Mucosa of rectum (tissue), 2 donors: ENCODE data around the gene ATAT1.

Source experiments
- H3K27ac ChIP-seq, 2 donors: one replicate each; pipeline ENCODE4 v1.7.0; 2013; ENCODE audit warnings: inconsistent platforms in 2 of 2, low read depth in 2 of 2, low read length in 2 of 2
- H3K27me3 ChIP-seq, 2 donors: one replicate each; pipeline ENCODE4 v1.7.0; 2013; ENCODE audit warnings: low read length in 2 of 2; ENCODE audit not compliant: control insufficient read depth in 2 of 2, insufficient read depth in 2 of 2
- H3K36me3 ChIP-seq, 2 donors: one replicate each; pipeline ENCODE4 v1.7.0; 2013; ENCODE audit warnings: low read length in 2 of 2; ENCODE audit not compliant: control insufficient read depth in 2 of 2, insufficient read depth in 2 of 2
- H3K4me1 ChIP-seq, 2 donors: one replicate each; pipeline ENCODE4 v1.7.0; 2013; ENCODE audit warnings: low read length in 2 of 2, mild to moderate bottlenecking in 1 of 2; ENCODE audit not compliant: control insufficient read depth in 2 of 2, insufficient read depth in 2 of 2
- H3K4me3 ChIP-seq, 2 donors: one replicate each; pipeline ENCODE4 v1.7.0; 2013; ENCODE audit warnings: low read length in 2 of 2
- H3K9ac ChIP-seq, 2 donors: one replicate each; pipeline ENCODE4 v1.7.0; 2013; ENCODE audit warnings: low read length in 2 of 2, low read depth in 1 of 2, mild to moderate bottlenecking in 1 of 2
- H3K9me3 ChIP-seq, 2 donors: one replicate each; pipeline ENCODE4 v1.7.0; 2013; ENCODE audit warnings: low read length in 2 of 2; ENCODE audit not compliant: control insufficient read depth in 2 of 2
- donor health status: healthy.
- donor health status: Normal muscosa, but diverticular disease.

ATAT1 gene

DNA sequence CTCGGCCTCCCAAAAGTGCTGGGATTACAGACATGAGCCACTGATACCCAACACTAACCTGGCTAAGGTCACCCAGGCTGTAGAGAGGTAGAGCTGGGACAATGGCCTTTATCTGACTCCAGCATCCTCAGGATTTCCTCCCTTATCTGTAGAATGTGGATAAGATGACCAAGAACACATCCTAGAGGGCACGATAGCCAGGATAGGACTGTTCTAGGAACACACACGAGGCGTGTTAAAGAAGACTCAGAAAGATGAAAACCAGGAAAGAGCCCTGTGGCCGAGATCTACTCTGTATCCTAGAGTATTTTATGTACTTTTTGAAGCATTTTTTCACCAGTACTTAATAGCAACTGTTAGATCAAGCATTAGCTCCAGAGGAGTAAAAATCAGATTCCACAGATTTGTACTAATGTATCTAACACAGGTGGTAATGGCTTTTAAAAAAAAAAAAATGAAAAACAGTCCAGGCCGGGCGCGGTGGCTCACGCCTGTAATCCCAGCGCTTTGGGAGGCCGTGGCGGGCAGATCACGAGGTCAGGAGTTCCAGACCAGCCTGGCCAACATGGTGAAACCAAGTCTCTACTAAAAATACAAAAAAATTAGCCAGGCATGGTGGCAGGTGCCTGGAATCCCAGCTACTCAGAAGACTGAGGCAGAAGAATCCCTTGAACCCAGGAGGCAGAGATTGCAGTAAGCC, 26.9 kb upstream of the ATAT1 start:
- Histone ChIP-seq H3K9ac (no peak overlapping the region), H3K27me3 (no peaks in the 10 kb centered on the region), H3K4me3 (no peak overlapping the region), H3K27ac (no peak overlapping the region), H3K4me1 (no peaks in the 10 kb centered on the region), H3K9me3 (no peaks in the 10 kb centered on the region), H3K36me3 (peaks cover 43 to 45% of the 10 kb centered on the region in 2 donors)

DNA sequence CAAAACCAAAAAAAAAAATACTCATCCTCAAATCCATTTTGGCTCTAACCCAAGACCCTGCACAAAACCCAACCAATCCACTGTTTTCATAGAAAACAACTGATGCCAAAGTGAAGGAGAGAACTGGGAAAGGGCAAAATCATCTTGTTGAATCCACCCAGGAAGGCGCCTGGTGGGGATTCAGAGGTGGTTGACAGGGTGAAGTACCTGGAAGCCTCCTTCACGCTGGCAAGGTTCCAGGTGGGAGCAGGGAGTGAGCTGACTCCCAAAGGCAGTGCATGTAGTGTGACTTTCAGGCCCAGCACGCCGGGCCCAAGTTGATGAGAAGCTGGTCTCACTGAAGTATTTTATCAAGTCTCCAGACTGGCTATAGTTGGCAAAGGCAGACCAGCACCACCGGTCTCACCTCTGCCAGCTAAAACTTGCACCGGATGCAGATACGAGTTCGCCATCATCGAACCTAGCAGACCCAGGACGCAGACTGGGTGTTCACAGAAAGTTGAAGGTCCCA, 26.2 kb upstream of the ATAT1 start:
- Histone ChIP-seq H3K36me3 (peaks cover 50 to 51% of the 10 kb centered on the region in 2 donors), H3K27me3 (no peaks in the 10 kb centered on the region), H3K9ac (no peak overlapping the region), H3K4me1 (no peaks in the 10 kb centered on the region), H3K9me3 (no peaks in the 10 kb centered on the region), H3K27ac (no peak overlapping the region), H3K4me3 (no peak overlapping the region)

DNA sequence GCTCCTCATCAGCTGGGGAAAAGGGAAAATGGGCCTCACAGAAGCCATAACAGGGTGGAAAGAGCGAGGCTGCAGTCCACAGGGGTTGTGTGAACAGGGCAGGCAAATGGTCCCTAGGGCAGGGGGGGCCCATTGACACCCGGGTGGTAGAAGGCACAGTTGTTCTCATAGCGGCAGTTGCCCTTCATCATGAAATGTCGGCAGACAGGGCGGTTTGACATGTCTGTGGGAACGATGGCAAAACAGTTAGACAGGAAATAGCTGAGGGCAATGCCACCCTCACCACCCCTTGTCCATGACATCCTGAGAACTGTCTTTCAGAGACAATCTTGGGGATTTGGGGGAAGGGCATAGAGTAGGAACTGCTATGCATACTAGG, 25.2 kb upstream of the ATAT1 start:
- Histone ChIP-seq H3K4me3 (no peak overlapping the region), H3K27me3 (no peaks in the 10 kb centered on the region), H3K27ac (no peak overlapping the region), H3K9ac (no peak overlapping the region), H3K36me3 (peaks cover 58 to 59% of the 10 kb centered on the region in 2 donors), H3K9me3 (no peaks in the 10 kb centered on the region), H3K4me1 (no peaks in the 10 kb centered on the region)

DNA sequence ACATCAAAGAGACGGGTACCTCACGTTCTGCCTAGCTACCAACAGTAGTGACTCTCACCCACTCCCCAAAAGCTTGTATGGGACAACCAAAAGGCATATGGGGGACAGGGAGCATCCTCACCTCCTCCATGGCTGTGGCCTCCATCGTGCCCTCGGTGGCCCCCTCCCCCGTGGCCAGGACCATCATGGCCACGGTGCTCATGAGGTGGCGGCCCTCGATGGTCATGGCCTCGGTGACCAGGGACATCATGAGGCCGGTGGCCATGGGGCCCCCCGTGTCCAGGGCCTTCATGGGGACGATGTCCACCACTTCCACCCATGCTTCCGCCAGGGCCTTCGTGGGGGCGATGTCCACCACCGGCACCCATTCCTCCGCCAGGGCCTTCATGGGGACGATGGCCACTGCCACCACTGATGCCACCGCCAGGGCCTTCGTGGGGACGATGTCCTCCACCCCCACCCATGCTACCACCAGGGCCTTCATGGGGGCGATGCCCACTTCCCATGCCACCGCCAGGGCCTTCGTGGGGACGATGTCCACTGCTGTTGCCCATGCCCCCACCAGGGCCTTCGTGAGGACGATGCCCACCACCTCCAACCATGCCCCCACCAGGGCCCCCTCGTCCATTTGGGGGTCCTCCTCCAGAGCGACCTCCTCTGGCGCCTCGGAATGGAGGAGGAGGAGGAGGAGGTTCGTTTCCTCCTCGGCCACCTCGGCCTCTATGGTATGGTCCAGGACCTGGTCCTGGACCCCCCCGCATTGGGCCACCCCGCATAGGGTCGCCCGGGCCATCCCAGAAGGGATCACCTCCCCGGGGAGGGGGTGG, 24.6 kb upstream of the ATAT1 start:
- H3K36me3 ChIP-seq: peaks cover 64 to 65% of the 10 kb centered on the region in 2 donors
- H3K4me1 ChIP-seq: no peaks in the 10 kb centered on the region
- no peaks in the 10 kb centered on the region for H3K27me3 ChIP-seq
- no peak overlapping the region for H3K27ac ChIP-seq
- H3K9me3 ChIP-seq: no peaks in the 10 kb centered on the region
- H3K4me3 ChIP-seq: no peak overlapping the region
- H3K9ac ChIP-seq: no peak overlapping the region

DNA sequence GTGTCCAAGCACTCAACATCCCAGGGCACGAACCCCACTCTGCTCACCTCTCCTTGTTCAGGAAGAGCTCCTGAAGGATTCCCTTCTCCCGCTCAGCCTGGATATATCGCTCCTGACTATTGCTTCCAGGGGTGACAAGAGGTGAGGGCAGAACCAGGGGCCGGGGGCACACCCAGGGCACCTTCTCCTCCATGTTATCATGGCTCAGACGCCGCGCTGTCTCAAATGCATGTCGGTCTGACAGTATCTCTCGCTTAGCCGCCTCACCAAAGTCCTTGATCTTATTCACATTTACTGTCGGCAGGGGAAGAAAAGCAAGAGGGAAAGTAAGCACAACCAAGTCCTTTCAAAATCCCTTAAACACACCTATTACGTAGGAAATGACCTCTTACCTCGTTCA, 22.7 kb upstream of the ATAT1 start:
- peaks cover 81 to 82% of the 10 kb centered on the region in 2 donors for H3K36me3 ChIP-seq
- no peaks in the 10 kb centered on the region for H3K27me3 ChIP-seq
- H3K9ac ChIP-seq: no peak overlapping the region
- no peaks in the 10 kb centered on the region for H3K4me1 ChIP-seq
- H3K27ac ChIP-seq: no peak overlapping the region
- H3K4me3 ChIP-seq: no peak overlapping the region
- H3K9me3 ChIP-seq: no peaks in the 10 kb centered on the region

DNA sequence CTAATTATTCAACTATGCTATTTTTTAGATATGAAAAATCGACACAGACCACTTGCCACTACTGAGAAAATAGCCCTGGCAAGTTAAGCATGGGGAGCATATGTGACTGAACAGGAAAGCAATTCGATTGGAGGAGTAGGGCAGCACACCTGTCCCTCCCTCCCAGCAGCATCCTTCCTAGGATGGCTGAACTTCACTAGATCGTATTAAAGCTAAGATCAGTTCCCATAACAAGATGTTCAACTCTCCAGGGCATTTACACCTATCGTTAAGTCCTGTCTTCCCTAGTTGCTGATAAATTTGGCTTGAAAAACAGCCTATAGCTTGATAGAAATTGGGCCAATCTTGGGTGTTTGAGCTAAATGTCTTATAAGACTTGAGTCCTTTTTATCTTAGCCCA, 16.6 kb upstream of the ATAT1 start:
- Histone ChIP-seq H3K36me3 (peaks cover 41 to 46% of the 10 kb centered on the region in 2 donors), H3K4me3 (no peak overlapping the region), H3K4me1 (peaks cover 5 to 8% of the 10 kb centered on the region in 2 donors), H3K27ac (no peak overlapping the region), H3K9me3 (no peaks in the 10 kb centered on the region), H3K27me3 (no peaks in the 10 kb centered on the region), H3K9ac (no peak overlapping the region)

DNA sequence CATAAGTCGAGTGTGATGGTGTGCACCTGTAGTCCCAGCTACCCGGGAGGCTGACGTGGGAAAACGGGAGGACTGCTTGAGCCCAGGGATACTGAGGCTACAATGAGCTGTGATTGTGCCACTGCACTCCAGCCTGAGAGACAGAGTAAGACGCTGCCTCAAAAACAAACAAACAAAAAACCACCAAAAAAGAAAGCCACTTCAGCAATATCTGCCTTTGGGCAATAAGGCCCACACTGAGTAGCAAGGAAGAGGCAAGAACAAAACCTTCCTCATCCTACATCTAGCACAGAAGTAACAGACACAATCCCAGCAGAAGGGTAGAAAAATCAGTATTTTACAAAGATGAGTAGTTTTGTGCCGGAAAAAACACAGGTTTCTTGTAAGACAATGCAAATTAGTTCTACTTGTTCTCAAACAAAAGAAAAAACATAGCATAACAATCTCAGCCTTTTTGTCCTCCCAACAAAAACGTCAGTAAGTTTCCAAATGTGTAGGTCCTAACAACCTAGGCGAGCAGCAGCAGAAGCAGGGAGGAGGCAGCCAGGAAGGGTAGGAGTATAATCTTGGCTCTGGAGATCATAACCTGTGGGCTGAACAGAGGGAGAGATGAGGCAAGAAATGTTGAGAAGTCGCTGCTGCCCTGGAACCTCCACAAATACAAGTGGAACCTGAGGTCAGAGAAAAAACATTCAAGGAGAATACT, 15.4 kb upstream of the ATAT1 start:
- Histone ChIP-seq H3K4me1 (peaks cover 5 to 8% of the 10 kb centered on the region in 2 donors), H3K27me3 (no peaks in the 10 kb centered on the region), H3K9ac (no peak overlapping the region), H3K36me3 (peaks cover 35 to 40% of the 10 kb centered on the region in 2 donors), H3K27ac (no peak overlapping the region), H3K9me3 (no peaks in the 10 kb centered on the region), H3K4me3 (no peak overlapping the region)

DNA sequence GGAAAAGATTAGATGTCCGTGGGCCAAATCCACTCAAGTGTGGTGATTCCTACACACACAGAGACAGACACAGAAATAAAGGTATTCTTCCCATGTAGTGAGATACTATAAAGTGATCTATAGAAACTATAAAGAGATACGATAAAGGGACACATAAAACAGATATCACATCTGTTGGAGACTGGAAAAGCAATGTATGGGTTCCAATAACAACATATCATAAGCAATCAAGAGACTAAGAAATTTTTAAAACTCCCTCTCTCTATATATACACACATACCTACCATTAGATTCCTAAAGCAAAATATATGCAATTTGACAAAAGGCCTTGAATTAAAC, 14.8 kb upstream of the ATAT1 start:
- Histone ChIP-seq H3K4me3 (no peak overlapping the region), H3K36me3 (peaks cover 35 to 39% of the 10 kb centered on the region in 2 donors), H3K9ac (no peak overlapping the region), H3K27me3 (no peaks in the 10 kb centered on the region), H3K9me3 (no peaks in the 10 kb centered on the region), H3K27ac (no peak overlapping the region), H3K4me1 (peaks cover 5 to 8% of the 10 kb centered on the region in 2 donors)

DNA sequence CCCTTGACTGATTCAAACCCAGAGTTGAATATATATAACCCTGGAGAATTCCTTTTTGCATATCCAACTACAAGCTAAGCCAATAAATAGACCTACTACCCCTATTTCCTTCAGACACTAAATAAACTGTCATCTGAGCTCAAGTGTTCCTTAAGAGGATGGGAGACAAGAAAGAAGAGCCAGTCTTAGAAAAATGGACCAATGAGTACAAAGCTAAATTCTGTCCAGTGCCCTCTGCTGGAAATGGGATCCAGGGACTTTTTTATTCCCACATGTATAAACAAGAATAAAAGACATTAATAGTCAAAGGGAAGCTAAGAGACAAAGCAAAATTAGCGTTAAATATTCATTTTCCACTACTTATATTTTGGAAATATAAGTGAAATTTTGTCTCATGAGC, 14.5 kb upstream of the ATAT1 start:
- Histone ChIP-seq H3K4me3 (no peak overlapping the region), H3K27me3 (no peaks in the 10 kb centered on the region), H3K27ac (no peak overlapping the region), H3K9me3 (no peaks in the 10 kb centered on the region), H3K9ac (no peak overlapping the region), H3K4me1 (peaks cover 5 to 8% of the 10 kb centered on the region in 2 donors), H3K36me3 (peaks cover 31 to 37% of the 10 kb centered on the region in 2 donors)
